AG09309 (cell line): ENCODE results near the gene PARVA.
"Not testable (repeated sequence)": the region's sequence is repeated elsewhere in the genome, so short reads cannot be mapped to it uniquely, and the experiment has no call there.

Experiments
- DNase-seq: peaks from one replicate; pipeline ENCODE4 v3.0.0-alpha.2; 2010; ENCODE audit warnings: low read depth
- H3K4me3 ChIP-seq: 2 replicates; pipeline ENCODE4 v1.5.1; 2011; ENCODE audit warnings: mild to moderate bottlenecking, low read depth, low read length, moderate library complexity; ENCODE audit not compliant: control insufficient read depth
- CTCF ChIP-seq: IDR thresholded peaks from 2 replicates; pipeline ENCODE4 v1.5.1; 2011; ENCODE audit warnings: mild to moderate bottlenecking, low read depth, low read length, inconsistent platforms; ENCODE audit not compliant: insufficient read depth, control insufficient read depth; ENCODE audit errors: missing control alignments

The PARVA gene

DNA sequence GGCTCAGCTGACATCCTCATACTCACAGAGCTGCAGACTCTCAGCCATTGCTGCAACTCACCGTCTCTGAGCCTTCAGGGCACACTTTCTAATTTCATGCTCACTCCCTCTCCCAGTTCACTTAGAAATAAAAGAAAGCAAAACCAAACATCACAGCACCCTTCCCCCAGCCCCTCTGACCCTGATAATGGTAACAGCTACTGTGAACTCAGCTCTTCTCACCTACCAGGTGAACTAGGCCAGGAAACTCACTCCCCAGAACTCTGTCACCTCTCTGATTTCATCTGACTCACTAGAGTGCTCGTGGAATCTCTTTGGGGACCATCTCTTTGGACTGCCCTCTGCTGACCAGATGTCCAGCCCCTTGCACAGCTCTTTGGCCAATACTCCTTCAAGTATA lies 14.5 kb upstream of the PARVA start:
- no peak for TF ChIP-seq CTCF
- DNase-seq = no peak
- no peak overlapping the region for H3K4me3 ChIP-seq

DNA sequence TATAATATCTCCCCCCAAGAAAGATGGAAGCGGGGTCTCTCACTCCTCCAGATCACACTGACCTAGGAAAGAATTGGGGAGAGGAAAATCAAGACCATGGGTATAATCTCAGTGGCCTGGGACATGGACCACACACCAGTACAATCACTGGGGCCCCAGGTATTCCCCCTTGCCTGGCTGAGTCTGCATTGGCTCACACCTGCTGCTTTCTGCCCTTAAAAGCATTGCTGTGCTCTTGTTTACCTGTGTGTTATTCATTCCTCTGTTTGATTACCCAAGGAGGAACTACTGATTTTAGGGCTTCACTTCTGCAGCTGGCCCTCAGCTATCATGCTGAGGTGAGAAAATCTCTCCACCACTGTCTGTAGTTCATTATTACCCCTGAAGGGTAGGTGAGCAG lies 14.0 kb upstream of the PARVA start:
- no peak for DNase-seq
- no peak overlapping the region for H3K4me3 ChIP-seq
- no peak for TF ChIP-seq CTCF

- not testable (repeated sequence) for H3K4me3 ChIP-seq, DNase-seq
Measured at GRCh38 chr11:12365965-12366575, 11.3 kb upstream of the PARVA start.

DNA sequence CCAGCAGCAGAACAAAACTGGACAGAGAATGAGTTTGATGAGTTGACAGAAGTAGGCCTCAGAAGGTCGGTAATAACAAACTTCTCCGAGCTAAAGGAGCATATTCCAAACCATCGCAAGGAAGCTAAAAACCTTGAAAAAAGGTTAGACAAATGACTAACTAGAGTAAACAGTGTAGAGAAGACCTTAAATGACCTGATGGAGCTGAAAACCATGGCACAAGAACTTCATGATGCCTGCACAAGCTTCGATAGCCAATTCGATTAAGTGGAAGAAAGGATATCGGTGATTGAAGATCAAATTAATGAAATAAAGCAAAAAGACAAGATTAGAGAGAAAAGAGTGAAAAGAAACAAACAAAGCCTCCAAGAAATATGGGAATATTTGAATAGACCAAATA lies 10.3 kb upstream of the PARVA start:
- H3K4me3 ChIP-seq, DNase-seq: not testable (repeated sequence)

DNA sequence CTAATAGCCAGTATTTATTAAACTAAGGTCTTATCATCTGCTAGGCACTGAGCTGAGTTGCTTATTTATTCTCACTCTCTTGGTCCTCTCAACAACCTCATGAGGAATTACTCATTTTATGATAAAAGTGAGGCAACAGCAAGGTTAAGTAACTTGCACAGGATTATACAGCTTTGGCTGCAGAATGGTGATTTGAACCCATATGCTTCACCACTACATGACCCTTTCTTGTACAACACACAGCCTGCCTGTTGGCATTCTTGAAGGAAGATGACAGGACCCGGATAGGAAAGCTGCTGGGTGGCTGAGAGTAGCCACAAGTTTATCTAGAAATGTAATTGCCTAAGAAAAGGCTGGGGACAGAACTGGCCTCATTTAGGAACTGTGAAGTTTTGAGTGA lies 5.3 kb upstream of the PARVA start:
- H3K4me3 ChIP-seq = no peak overlapping the region
- no peak for TF ChIP-seq CTCF
- DNase-seq = no peak

DNA sequence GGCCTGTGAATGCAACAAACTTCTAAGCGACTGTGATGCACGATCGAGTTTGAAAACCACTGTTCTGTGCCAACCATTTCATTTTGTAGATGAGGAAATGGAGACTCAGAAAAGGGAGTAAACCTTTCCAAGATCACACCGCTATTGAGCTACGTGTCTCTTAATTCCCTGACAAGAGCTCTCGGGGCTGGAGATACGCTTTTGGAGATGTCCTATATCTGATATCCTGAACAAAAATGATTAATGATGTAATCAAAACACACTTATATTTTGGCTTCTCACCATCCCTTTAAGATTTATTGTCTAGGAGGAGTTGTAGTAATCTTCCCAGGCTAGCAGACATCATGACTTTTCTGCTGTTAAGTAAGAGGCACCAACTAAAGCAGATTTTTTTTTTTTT lies 1.7 kb upstream of the PARVA start:
- DNase-seq = no peak
- no peak for TF ChIP-seq CTCF

DNA sequence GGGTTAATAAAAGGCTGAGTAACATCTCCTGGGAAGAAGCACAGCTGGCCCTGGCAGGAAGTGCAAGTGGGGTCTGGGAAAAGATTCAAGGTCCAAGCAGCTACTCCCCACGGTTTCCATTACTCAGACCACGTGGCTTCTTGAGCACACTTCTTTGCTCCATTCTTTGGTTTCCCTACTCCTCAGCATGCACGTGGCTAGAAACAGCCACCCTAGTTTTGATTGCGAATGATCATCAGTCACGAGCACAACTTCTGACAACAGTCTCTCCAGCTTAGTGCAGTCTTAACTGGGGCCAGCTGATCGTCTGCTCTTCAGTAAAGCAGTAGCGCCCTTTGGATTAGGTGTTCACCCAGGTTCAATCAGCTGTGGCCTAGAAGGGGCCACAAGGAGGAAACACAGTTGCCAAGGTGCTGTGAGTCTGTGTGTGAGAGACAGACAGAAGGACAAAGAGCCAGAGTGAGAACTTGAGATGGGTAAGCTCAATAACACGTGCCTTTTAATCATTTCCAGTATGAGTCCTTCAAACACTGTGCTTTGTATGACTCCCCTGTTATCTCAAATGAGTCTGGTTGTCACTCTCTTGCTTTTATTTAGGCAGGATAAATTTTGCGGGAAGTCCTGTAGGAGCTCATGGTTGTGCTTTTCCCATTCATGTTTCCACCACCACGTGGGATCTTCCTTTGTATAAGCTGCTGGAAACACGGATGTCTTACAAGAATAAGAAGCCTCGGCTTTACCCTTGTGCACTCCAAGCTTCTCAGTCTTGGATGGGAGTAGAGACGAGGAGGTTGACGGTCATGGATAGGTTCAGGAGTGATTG lies 901 bp upstream of the PARVA start:
- TF ChIP-seq CTCF = no peak
- DNase-seq = peak; percentile 57
- H3K4me3 ChIP-seq = no peak overlapping the region

More for the DNA sequence above, 1.7 kb upstream of the PARVA start:
- no peak overlapping the region for H3K4me3 ChIP-seq
